ENCODE measurements around the gene SMAD3. TPM values are rescaled to one million over a fixed set of nuclear protein-coding genes. Genes with fewer than 3 reads are reported as not detected.

Gene SMAD3
- total and polyA plus RNA-seq, 2 of the 8 experiments (the other 6 are each of a cell fraction or from before 2014, with no cell fraction given) = 10.1 to 12.4 TPM

DNA sequence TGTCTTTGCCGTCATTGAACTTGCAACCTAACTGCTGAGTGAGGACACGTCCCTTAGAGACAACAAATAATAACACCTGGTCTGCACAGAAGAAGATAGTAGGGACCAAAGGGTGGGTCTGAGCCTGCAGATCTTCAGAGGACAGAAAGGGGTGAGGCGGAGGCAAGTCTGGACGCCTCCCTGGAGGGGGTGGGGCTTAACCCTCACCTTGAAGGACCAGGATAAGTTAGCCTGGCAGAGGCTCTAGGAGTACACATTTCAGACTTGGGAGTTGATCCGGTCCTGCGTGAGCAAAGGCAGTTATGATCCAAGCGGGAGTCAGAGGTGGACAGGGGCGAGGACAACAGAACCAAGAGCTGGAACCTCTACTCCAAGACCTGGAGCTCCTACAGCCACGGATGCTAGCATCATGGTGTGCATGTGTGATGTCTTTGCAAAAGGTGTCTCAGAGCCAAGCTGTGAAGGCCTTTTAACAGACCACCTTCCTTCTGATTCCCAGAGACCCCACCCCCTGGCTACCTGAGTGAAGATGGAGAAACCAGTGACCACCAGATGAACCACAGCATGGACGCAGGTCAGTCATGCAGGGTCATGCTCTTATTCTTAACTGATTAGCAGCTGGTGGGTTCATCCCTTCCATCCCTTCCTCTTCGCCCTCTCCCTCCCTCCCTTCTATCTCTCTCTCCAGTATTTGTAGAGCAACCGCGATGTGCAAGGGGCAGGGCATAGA, 101.0 kb downstream of the SMAD3 start:
- FAIRE-seq = no peak
- no peak for TF ChIP-seq SAP30 (IDR thresholded peaks at IDR 0.05; ENCODE audit: insufficient read depth, insufficient replicate concordance, low read length)
- TF ChIP-seq RFX5 (IDR thresholded peaks at IDR 0.05; ENCODE audit: borderline replicate concordance, low read depth, low read length) = no peak
- TF ChIP-seq CEBPB (IDR thresholded peaks at IDR 0.05; ENCODE audit: low read depth, low read length) = no peak
- TF ChIP-seq FOSL1 (IDR thresholded peaks at IDR 0.05; ENCODE audit: insufficient read depth, low read depth, low read length) = no peak
- TF ChIP-seq BRCA1 (IDR thresholded peaks at IDR 0.05; ENCODE audit: low read depth, low read length) = no peak
- no peak for TF ChIP-seq ZNF274 (IDR thresholded peaks at IDR 0.05; ENCODE audit: borderline replicate concordance, extremely low read depth, low read length)
- no peak for TF ChIP-seq EZH2 (IDR thresholded peaks at IDR 0.05; ENCODE audit: low read depth, low read length, severe bottlenecking)
- TF ChIP-seq NRF1 (IDR thresholded peaks at IDR 0.05; ENCODE audit: low read depth, low read length) = no peak
- TF ChIP-seq SUZ12 (IDR thresholded peaks at IDR 0.05; ENCODE audit: low read length) = no peak
- TF ChIP-seq KDM4A (IDR thresholded peaks at IDR 0.05; ENCODE audit: low read depth, low read length, severe bottlenecking) = no peak
- TF ChIP-seq, protein P1, sequence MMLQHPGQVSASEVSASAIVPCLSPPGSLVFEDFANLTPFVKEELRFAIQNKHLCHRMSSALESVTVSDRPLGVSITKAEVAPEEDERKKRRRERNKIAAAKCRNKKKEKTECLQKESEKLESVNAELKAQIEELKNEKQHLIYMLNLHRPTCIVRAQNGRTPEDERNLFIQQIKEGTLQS (IDR thresholded peaks at IDR 0.05; ENCODE audit: insufficient read depth, low read depth, low read length) = no peak

More for the DNA sequence above, 101.0 kb downstream of the SMAD3 start:
- Histone ChIP-seq H3K23me2 (ENCODE audit: low read depth, low read length) (peaks cover 3% of the 10 kb centered on the region; the same call in 1 of the 2 replicates), H3K18ac (ENCODE audit: extremely low read depth, low read length) (peak overlapping the region; percentile 88; the same call in 1 of the 2 replicates), H3K9ac (replicated peaks in 1 of 4; ENCODE audit: extremely low read depth in 1 of 4, low read depth in 3 of 4, low read length in 3 of 4) (no peak overlapping the region), H4K91ac (replicated peaks; ENCODE audit: insufficient read length, low read length) (peak overlapping the region; percentile 38), H2BK120ac (replicated peaks; ENCODE audit: low read depth, low read length) (no peak overlapping the region), H3K36me3 (ENCODE audit: control insufficient read depth in 2 of 4, insufficient read depth in 4 of 4, low read length in 3 of 4) (no peaks in the 10 kb centered on the region), H3K4me3 (ENCODE audit: extremely low read depth in 1 of 4, insufficient read depth in 2 of 4, low read depth in 3 of 4, low read length in 4 of 4) (peak overlapping the region in 2 of 4 experiments; percentile 5 to 30; a peak in 1 of 8 replicates), H4K8ac (ENCODE audit: extremely low read depth, insufficient read depth, low read length) (no peak overlapping the region), H3K27ac (ENCODE audit: low read depth, low read length) (no peak overlapping the region), H4K20me1 (replicated peaks in 1 of 2; ENCODE audit: control insufficient read depth in 1 of 2, insufficient read depth in 2 of 2, low read length in 2 of 2) (no peaks in the 10 kb centered on the region), H3K79me1 (ENCODE audit: low read depth, low read length) (peaks cover 7% of the 10 kb centered on the region), H3K23ac (ENCODE audit: insufficient read length) (no peak overlapping the region), H2BK12ac (ENCODE audit: low read depth, low read length) (peak overlapping the region; percentile 64; the same call in 1 of the 2 replicates), H2AFZ (ENCODE audit: low read length) (no peak overlapping the region), H3K79me2 (ENCODE audit: control insufficient read depth in 1 of 2, insufficient read depth in 2 of 2, low read length in 2 of 2) (no peaks in the 10 kb centered on the region), H4K5ac (ENCODE audit: insufficient read length, low read depth, low read length) (no peak overlapping the region), H2BK20ac (ENCODE audit: low read length) (peak overlapping the region; percentile 6; the same call in 1 of the 2 replicates), H3K4me2 (ENCODE audit: insufficient read depth in 1 of 2, low read depth in 2 of 2, low read length in 2 of 2) (peak overlapping the region; percentile 60 to 75), H2BK15ac (ENCODE audit: low read length) (peak overlapping the region; percentile 85), H3K4ac (replicated peaks; ENCODE audit: insufficient read length, low read depth, low read length) (no peak overlapping the region), H2BK5ac (ENCODE audit: low read depth, low read length) (peak overlapping the region; percentile 19), H3K56ac (replicated peaks; ENCODE audit: insufficient read length, low read depth, low read length) (no peak overlapping the region), H3K4me1 (replicated peaks in 1 of 4; ENCODE audit: control insufficient read depth in 3 of 4, insufficient read depth in 4 of 4, low read length in 3 of 4) (peaks cover 15 to 31% (median 22%) of the 10 kb centered on the region in 4 experiments), H2AK5ac (ENCODE audit: low read depth, low read length) (peak overlapping the region; percentile 72), H3K9me3 (ENCODE audit: insufficient read depth in 2 of 2, low read depth in 1 of 2, low read length in 1 of 2) (no peaks in the 10 kb centered on the region), H3K14ac (ENCODE audit: insufficient read length) (no peak overlapping the region), H3K27me3 (replicated peaks in 1 of 4; ENCODE audit: control insufficient read depth in 3 of 4, extremely low read depth in 1 of 4, insufficient read depth in 3 of 4, low read length in 3 of 4) (peaks cover 0 to 2% (median 0%) of the 10 kb centered on the region in 4 experiments; a peak in 1 of 7 replicates)
- ChIA-PET POLR2A (ENCODE audit: partially characterized antibody) (interaction anchor here (1.0 to 1.4 kb wide), 2 partner anchors 76 to 136 kb away, joined by 3 to 6 read pairs; no protein-coding TSS in a partner anchor), CTCF (ENCODE audit: partially characterized antibody) (interaction anchor here (1.4 to 3.0 kb wide), 7 partner anchors 9 to 263 kb away, joined by 3 to 7 read pairs (median 4); no protein-coding TSS in a partner anchor)
- WGBS, 2 experiments (ENCODE audit: extremely low coverage in 1 of 2, insufficient coverage in 1 of 2, insufficient read length in 1 of 2, insufficient replicate concordance in 2 of 2, low coverage in 1 of 2, low lambda C conversion rate in 2 of 2, missing lambda C conversion rate in 1 of 2) = 69% methylated on average over 13 of the region's 13 CpGs; no CpG with 5 or more reads in 1 of the 2 experiments
- DNase-seq (ENCODE audit: low read depth in 1 of 2, low spot score in 2 of 2) = no peak

Data from H1 (cell line).